MV-4-11 (cell line): Measurements from ENCODE around the gene WDR17.

Experiments
- DNase-seq: peaks from one replicate; lab custom pipeline; 2025; lab: John Stamatoyannopoulos, UW

The WDR17 gene

GRCh38 chr4:176065435-176066291, at the start of gene WDR17:
WDR17 (plus strand) TSS chr4:176065841; CDS start chr4:176111581, 45,740 bp downstream.
- DNase-seq = peak; percentile 83

GRCh38 chr4:176016601-176017000, 49.0 kb upstream of the WDR17 start:
- DNase-seq = no peak

DNA sequence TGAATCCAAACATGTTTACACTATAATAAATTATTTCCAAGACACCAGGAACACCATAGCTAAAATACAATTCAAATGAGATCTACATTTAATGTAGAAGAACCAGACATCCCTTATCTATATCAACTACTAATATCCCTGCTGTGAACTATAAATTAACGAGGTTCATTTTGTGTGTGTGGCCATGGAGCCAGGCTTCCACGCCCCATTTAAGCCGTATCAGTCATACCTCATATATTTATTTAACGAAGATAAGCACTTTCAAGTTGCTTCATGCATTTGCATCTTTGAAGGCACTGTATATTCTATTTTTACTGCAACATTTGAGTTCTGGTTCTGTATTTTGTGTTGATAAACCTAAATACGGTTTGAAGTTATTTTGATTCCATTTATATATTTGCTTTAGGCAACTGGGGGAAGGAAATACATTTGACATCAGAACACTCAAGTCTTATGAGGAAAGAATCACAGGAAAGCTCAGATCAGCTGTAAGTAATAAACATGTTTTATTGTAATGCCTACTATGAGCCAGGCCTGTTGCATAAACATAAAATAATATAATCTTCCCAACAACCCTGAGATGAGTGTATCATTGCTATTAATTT, 45.1 kb upstream of the WDR17 start:
- no peak for DNase-seq

DNA sequence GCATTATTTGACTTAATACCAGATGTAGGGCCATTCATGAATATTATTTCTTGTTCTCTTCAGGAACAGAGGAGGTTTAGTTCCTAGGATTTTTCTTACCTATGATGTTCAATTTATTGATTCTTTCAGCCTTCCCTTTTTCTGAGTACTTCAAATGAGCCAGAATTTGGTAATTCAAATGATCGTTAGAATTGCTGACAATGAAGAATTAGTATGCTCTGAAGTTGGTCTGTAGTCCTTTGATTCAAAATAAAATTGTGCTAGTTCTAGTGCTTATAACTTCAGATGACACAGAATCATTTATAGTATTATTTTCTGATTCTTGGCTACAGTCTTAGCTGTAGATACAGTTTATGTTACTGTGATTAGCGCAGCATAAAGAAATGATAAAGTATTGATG, 35.2 kb upstream of the WDR17 start:
- DNase-seq = no peak

- DNase-seq = no peak
Measured at GRCh38 chr4:176031922-176032321, 33.7 kb upstream of the WDR17 start.

- no peak for DNase-seq
Measured at GRCh38 chr4:176032454-176032853, 33.2 kb upstream of the WDR17 start.

DNA sequence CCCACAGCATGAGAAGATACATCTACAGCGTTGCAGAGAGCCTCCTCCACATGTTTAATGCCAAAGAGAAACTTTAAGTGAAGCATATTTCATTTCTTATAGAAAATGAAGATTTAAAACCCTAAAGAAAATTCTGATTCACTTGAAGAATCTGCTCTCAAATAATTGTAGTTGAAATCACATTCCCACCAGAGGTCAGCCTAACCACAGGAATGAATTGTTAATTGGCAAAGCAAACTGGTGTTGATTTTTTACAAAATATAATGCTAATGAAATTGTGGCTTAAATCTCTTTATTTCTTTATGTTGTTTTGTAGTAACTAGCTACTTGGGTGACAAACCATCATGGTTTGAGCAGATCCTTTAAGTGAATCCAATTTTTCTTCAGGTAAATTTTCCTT, 31.1 kb upstream of the WDR17 start:
- DNase-seq = no peak

GRCh38 chr4:176034936-176035335, 30.7 kb upstream of the WDR17 start:
- no peak for DNase-seq

DNA sequence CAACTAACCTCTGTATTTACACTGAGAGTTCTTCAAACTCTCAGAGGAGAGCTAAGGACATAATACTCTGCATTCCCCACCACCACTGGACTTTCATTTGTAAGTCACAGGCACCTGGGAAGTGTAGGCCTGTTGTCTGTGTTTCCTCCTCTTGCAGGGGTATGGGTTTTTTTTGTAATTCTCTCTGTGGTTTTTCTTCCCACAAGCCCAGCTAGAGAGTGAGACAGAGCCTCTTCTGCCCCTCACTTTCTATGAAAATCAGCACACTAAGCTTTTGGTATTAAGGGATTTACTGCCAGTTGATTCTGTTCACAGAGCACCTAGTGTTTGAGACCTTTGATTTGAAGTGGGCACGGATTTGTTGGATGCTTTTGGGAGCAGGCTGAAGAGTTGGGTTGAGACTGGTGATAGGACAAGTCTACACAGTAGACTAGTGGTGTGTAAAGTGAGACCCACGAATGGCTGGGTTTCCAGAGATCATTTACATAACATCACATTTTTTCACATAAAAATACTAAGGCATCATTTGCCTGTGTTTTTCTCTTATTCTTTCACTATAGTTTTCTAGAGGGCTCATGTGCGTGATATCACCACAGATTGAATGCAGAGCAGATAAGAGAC, 28.9 kb upstream of the WDR17 start:
- DNase-seq = peak; percentile 7

GRCh38 chr4:176038789-176039188, 26.9 kb upstream of the WDR17 start:
- no peak for DNase-seq

DNA sequence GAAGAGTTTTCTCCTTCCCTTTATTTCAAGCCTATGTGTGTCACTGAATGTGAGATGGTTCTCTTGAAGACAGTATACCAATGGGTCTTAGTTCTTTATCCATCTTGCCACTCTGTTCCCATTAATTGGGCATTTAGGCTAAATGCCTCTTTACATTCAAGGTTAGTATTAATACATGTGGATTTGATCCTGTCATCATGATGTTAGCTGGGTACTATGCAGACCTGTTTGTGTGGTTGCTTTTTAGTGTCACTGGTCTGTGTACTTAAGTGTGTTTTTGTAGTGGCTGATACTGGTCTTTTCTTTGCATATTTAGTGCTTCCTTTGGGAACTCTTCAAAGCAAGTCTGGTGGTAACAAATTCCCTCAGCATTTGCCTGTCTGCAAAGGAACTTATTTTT, 23.4 kb upstream of the WDR17 start:
- DNase-seq = no peak

GRCh38 chr4:176043838-176044588, 21.6 kb upstream of the WDR17 start:
- no peak for DNase-seq

- DNase-seq = no peak
Measured at GRCh38 chr4:176044589-176044951, 21.1 kb upstream of the WDR17 start.

DNA sequence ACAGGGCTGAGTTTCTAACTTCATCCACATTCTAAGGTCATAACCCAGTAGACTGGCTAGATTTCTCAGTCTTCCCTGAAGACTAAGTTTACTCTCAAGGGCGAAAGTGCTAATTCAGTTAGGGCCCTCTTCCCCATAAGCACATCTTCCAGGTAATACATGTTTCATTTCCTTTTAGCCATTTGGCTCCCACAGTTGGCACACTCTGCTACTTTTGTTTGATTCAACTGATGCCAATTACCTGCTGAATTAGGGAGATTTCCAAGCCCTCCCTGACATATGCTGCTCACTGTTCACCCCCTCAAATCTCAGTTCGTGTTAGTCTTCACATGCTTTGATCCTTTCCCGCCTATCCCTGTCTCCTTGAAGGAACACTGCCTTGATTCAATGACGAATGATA, 17.0 kb upstream of the WDR17 start:
- DNase-seq = no peak

- peak; percentile 85 for DNase-seq
Measured at GRCh38 chr4:176052744-176053143, 12.9 kb upstream of the WDR17 start.

DNA sequence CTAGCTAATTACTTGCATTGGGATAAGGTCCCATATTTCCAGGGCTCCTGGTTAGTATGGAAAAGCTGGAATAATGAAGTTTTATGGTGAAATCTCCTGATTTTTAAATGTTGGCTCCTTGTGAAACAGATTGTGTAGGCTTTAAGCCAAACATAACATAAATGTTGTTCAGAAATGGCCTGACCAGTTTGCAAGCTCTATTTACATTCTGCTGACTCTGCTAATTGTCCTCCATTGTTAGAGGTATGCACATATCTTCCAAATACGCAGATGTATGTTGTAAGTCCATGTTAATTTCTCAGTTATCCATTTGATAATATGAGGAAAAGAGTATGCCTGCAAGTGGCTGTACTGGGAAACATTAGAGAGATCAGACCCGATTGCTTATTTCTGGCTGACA, 11.9 kb upstream of the WDR17 start:
- DNase-seq = no peak

GRCh38 chr4:176054942-176055341, 10.7 kb upstream of the WDR17 start:
- DNase-seq = peak; percentile 5

DNA sequence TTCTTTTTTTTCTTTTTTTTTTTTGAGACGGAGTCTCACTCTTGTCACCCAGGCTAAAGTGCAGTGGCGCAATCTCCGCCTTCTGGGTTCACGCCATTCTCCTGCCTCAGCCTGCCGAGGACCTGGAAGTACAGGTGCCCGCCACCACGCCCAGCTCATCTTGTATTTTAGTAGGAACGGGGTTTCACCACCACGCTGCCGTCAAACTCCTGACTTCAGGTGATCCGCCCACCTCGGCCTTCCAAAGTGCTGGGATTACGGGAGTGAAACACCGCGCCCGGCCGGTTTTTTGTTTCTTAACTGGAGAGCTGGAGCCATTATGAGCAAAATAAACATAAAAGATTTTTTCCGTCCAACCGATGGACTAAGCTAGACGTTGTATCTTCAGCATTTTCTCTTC, 1.9 kb upstream of the WDR17 start:
- DNase-seq = no peak

DNA sequence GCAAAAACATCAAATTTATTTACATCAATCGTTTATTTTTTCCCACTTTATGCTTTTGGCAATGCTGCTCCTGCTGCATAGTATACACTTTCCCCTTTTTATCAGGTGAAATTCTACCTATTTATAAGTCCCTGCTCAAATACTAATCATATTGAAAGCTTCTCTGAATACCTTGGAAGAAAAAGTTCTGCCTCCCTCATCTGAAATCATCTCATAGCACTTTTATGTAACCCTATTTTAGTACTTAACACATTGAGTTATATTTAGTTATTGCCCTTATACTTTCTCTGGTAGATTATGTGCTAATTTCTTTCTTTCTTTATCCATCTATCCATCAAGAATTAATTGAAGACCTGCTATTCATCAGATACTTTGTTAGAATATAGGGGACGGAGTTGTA, 1.1 kb upstream of the WDR17 start:
- no peak for DNase-seq

GRCh38 chr4:176066757-176067156, 1.1 kb downstream of the WDR17 start:
- DNase-seq = no peak

- DNase-seq = no peak
Measured at GRCh38 chr4:176077561-176077960, 11.9 kb downstream of the WDR17 start.

DNA sequence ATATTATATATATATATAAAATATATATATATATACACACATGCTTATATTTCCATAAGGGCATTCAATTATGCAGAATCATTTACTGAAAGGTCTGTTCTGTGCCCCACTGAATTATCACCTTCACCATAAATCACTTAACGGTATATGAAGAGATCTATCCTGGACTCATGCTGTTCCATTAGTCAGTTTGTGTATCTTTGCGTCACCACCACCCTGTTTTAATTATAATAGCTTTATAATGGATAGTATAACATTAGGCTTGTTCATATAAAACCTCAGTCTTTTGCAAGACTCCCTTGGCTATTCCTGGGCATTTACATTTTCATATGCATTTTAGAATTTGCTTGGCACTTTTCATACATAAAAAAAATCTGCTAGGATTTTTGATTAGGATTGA, 19.1 kb downstream of the WDR17 start:
- DNase-seq = no peak

DNA sequence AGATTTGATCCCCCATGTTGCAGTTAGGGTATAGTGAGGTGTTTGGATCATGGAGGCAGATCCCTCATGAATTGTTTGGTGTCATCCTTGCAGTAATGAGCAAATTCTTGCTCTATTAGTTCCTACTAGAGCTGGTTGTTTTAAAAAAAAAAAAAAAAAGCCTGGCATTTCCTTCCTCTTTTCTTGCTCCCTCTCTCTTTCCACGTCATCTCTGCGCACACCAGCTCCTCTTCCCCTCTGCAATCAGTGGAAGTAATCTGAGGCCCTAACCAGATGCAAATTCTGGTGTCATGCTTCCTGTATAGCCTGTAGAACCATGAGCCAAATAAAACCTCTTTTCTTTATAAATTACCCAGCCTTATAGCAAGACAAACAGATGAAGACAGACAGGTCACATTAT, 24.5 kb downstream of the WDR17 start:
- DNase-seq = peak; percentile 83
